Measurements from ENCODE around the gene CRNN.

DNA sequence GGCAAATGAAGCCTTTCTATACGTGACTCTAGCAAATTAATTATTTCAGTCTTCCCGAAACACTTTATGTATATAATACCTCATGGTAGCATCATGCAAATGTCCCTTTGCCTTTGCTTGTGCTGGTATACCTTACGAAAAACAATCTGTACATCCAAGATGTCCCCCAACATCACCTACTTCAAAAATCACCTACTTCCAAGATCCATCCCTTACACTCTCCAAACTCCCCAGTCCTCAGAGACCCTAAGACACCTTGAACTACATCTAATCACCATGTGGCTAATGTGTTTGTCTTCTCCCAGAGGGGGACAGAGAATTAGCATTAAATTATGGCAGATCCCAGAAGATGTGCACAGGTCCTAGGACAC lies 46.5 kb upstream of the CRNN start:
- TF ChIP-seq, protein P1, sequence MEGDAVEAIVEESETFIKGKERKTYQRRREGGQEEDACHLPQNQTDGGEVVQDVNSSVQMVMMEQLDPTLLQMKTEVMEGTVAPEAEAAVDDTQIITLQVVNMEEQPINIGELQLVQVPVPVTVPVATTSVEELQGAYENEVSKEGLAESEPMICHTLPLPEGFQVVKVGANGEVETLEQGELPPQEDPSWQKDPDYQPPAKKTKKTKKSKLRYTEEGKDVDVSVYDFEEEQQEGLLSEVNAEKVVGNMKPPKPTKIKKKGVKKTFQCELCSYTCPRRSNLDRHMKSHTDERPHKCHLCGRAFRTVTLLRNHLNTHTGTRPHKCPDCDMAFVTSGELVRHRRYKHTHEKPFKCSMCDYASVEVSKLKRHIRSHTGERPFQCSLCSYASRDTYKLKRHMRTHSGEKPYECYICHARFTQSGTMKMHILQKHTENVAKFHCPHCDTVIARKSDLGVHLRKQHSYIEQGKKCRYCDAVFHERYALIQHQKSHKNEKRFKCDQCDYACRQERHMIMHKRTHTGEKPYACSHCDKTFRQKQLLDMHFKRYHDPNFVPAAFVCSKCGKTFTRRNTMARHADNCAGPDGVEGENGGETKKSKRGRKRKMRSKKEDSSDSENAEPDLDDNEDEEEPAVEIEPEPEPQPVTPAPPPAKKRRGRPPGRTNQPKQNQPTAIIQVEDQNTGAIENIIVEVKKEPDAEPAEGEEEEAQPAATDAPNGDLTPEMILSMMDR (IDR thresholded peaks at IDR 0.05), result peak in 1 of 3 experiments; percentile 40
- no peak for TF ChIP-seq POLR2AphosphoS5 (IDR thresholded peaks at IDR 0.05; ENCODE audit: insufficient read depth in 1 of 2, low read depth in 1 of 2)

Measured in vagina (tissue), 2 donors.